HepG2 (cell line): Measurements from ENCODE around the gene FCHO2. TPM values are rescaled to one million over a fixed set of nuclear protein-coding genes. Genes with fewer than 3 reads are reported as not detected.

Source experiments
- ATAC-seq: fragments of 200-7000 bp; cut with Tn5 transposase; 3 replicates; pipeline ENCODE4 v1.9.1; 2020; ENCODE audit warnings: mild to moderate bottlenecking, moderate library complexity
- BruUV-seq: library from RNA; stranded (reverse); fragments of 400-500 nt; replicated peaks from 2 replicates; lab custom pipeline; 2021; lab: Mats Ljungman, UMichigan
- CTCF ChIA-PET: fragments of 300-600 bp; formaldehyde crosslinking; extraction: SDS; loops from one replicate; lab custom pipeline; 2021; ENCODE audit warnings: low total read pairs, inconsistent platforms, low intra/inter-chr PET ratio; lab: Yijun Ruan, JAX
- POLR2A ChIA-PET: fragments of 350-600 bp; sonication (Branson Sonifier 250); formaldehyde crosslinking; loops from one replicate; lab custom pipeline; 2020; ENCODE audit warnings: antibody characterized with exemption, inconsistent platforms; lab: Yijun Ruan, JAX
- DNase-seq: peaks from one replicate; pipeline ENCODE4 v3.0.0-alpha.2; 2015; ENCODE audit warnings: low spot score
- FAIRE-seq: peaks from 3 replicates; lab custom pipeline; 2011; peaks lifted over from hg19 to GRCh38; lab: Jason Lieb, UNC
- H2AFZ ChIP-seq: one replicate; pipeline ENCODE4 v1.6.1; 2011; ENCODE audit warnings: low read length, inconsistent platforms
- H3K27ac ChIP-seq: fragments of 300-600 bp; 3 replicates; pipeline ENCODE4 v1.8.0; 2011; ENCODE audit warnings: mixed run types, mild to moderate bottlenecking, mixed read lengths, low read length, inconsistent platforms; ENCODE audit not compliant: insufficient read depth; ENCODE audit errors: extremely low read length
- H3K27me3 ChIP-seq, 2 experiments: fragments of 200-600 bp in 1 of 2; 2 replicates in 1 of 2; 3 replicates in 1 of 2; pipeline versions ENCODE4 v1.6.0 to v1.8.0; 2011; ENCODE audit warnings: low read length in 2 of 2, mild to moderate bottlenecking in 2 of 2, moderate library complexity in 2 of 2, inconsistent platforms in 1 of 2; ENCODE audit not compliant: insufficient read depth in 2 of 2, control insufficient read depth in 1 of 2
- H3K36me3 ChIP-seq, 2 experiments: fragments of 200-600 bp in 1 of 2; replicated peaks in 1 of 2; 2 replicates in 1 of 2; 3 replicates in 1 of 2; pipeline versions ENCODE4 v1.5.1 to v1.8.0; 2011; ENCODE audit warnings: low read length in 2 of 2, inconsistent platforms in 1 of 2; ENCODE audit not compliant: insufficient read depth in 2 of 2, control insufficient read depth in 1 of 2
- H3K4me1 ChIP-seq: 2 replicates; pipeline ENCODE4 v1.5.1; 2012; ENCODE audit warnings: low read length, inconsistent platforms; ENCODE audit not compliant: insufficient read depth
- H3K4me2 ChIP-seq: 2 replicates; pipeline ENCODE4 v1.6.0; 2011; ENCODE audit warnings: low read depth, low read length, inconsistent platforms
- H3K4me3 ChIP-seq, 3 experiments: fragments of 200-600 bp in 1 of 3; sonication (generic), shearing (Covaris generic) in 1 of 3; replicated peaks in 1 of 3; 2 replicates each; pipeline ENCODE4 v1.5.1; 2011 to 2016; ENCODE audit warnings: low read length in 3 of 3, inconsistent platforms in 2 of 3, low read depth in 2 of 3, mild to moderate bottlenecking in 2 of 3, control low read depth in 1 of 3, mixed read lengths in 1 of 3; ENCODE audit not compliant: insufficient read depth in 1 of 3
- H3K79me2 ChIP-seq: one replicate; pipeline ENCODE4 v1.6.1; 2011; ENCODE audit warnings: low read length, inconsistent platforms; ENCODE audit not compliant: insufficient read depth
- H3K9ac ChIP-seq: 2 replicates; pipeline ENCODE4 v1.6.0; 2011; ENCODE audit warnings: mild to moderate bottlenecking, low read depth, low read length, inconsistent platforms; ENCODE audit not compliant: insufficient read depth
- H3K9me3 ChIP-seq: 2 replicates; pipeline ENCODE4 v1.5.1; 2012; ENCODE audit warnings: mild to moderate bottlenecking, low read length
- H4K20me1 ChIP-seq: 2 replicates; pipeline ENCODE4 v1.6.0; 2011; ENCODE audit warnings: inconsistent platforms, mild to moderate bottlenecking, low read length, moderate library complexity; ENCODE audit not compliant: insufficient read depth
- HNF4A ChIP-seq: sonication (generic); formaldehyde crosslinking; IDR thresholded peaks from 2 replicates; pipeline ENCODE4 v1.4.0; 2020; ENCODE audit warnings: missing genetic modification reagents
- NCOA2 ChIP-seq: sonication (generic); formaldehyde crosslinking; IDR thresholded peaks from 2 replicates; pipeline ENCODE4 v1.8.0; 2022; ENCODE audit warnings: inconsistent platforms
- PAX8 ChIP-seq: sonication (generic); formaldehyde crosslinking; IDR thresholded peaks from 2 replicates; pipeline ENCODE4 v1.8.0; 2022; ENCODE audit warnings: mild to moderate bottlenecking, missing genetic modification reagents, borderline replicate concordance
- XBP1 ChIP-seq: sonication (generic); formaldehyde crosslinking; IDR thresholded peaks from 2 replicates; pipeline ENCODE4 v1.5.0; 2020; ENCODE audit warnings: missing genetic modification reagents
- ZNF234 ChIP-seq: sonication (generic); formaldehyde crosslinking; conservative IDR thresholded peaks from 2 replicates; pipeline ENCODE4 v1.5.1; 2020; ENCODE audit warnings: mild to moderate bottlenecking, missing genetic modification reagents
- ZNF335 ChIP-seq: sonication (generic); formaldehyde crosslinking; IDR thresholded peaks from 2 replicates; pipeline ENCODE4 v1.4.0; 2020; ENCODE audit warnings: missing genetic modification reagents
- ZNF792 ChIP-seq: IDR thresholded peaks from 2 replicates; pipeline ENCODE4 v1.6.1; 2016
- ZNF816 ChIP-seq: sonication (generic); formaldehyde crosslinking; IDR thresholded peaks from 2 replicates; pipeline ENCODE4 v1.8.0; 2022; ENCODE audit warnings: missing genetic modification reagents, mild to moderate bottlenecking, borderline replicate concordance
- WGBS: methylation state at CpG from one replicate; pipeline ENCODE4 v1.1.6; 2017; ENCODE audit warnings: low lambda C conversion rate; 5-methylcytosine and 5-hydroxymethylcytosine counted together
- in situ Hi-C: cut with HindIII; loops from 2 replicates; pipeline ENCODE4 v1.10.0; 2017; ENCODE audit warnings: low pct_unique_long_range_greater_than_20kb; ENCODE audit not compliant: extremely low pct_ligation_motif_present
- intact Hi-C: fragments of 100-400 bp; cut with micrococcal nuclease; formaldehyde crosslinking; loops from one replicate; pipeline ENCODE4 v1.10.0; 2022; ENCODE audit not compliant: unreplicated experiment
- polyA plus RNA-seq, 8 experiments: library from polyadenylated mRNA; depleted of rRNA in 3 of 8; stranded (reverse) in 7 of 8; unstranded in 1 of 8; fragments of >200 nt; fragmentation: Illumina TruSeq in 4 of 8; extraction: Trizol in 4 of 8; gene quantifications; 2 replicates each; pipeline versions ENCODE4 v1.2.1 to v1.2.3, GENCODE V29; 2011 to 2016; ENCODE audit warnings: low read depth in 4 of 8, missing spikeins in 1 of 8, mixed read lengths in 1 of 8; ENCODE audit not compliant: insufficient read depth in 1 of 8
- total RNA-seq, 5 experiments: library from RNA; depleted of rRNA; stranded (reverse); fragments of >200 nt; fragmentation: Illumina TruSeq; extraction: Trizol; gene quantifications; 2 replicates each; pipeline ENCODE4 v1.2.3, GENCODE V29; 2016; ENCODE audit warnings: low read depth in 1 of 5
- TF ChIP-seq, protein P1 (sequence below): sonication (generic); formaldehyde crosslinking; IDR thresholded peaks from 2 replicates; pipeline ENCODE4 v1.5.1; 2020; ENCODE audit warnings: mild to moderate bottlenecking, missing genetic modification reagents, borderline replicate concordance
- TF ChIP-seq, protein P2 (sequence below): sonication (generic); formaldehyde crosslinking; IDR thresholded peaks from 2 replicates; pipeline ENCODE4 v1.4.0; 2020; ENCODE audit warnings: missing genetic modification reagents, low read depth, mild to moderate bottlenecking, borderline replicate concordance
- TF ChIP-seq, protein P3 (sequence below): sonication (generic); formaldehyde crosslinking; IDR thresholded peaks from 2 replicates; pipeline ENCODE4 v1.4.0; 2020; ENCODE audit warnings: missing genetic modification reagents, borderline replicate concordance
- TF ChIP-seq, protein P4 (sequence below): sonication (generic); formaldehyde crosslinking; IDR thresholded peaks from 2 replicates; pipeline ENCODE4 v1.4.0; 2020; ENCODE audit warnings: missing genetic modification reagents
- TF ChIP-seq, protein P5 (sequence below): sonication (generic); formaldehyde crosslinking; conservative IDR thresholded peaks from 2 replicates; pipeline ENCODE4 v1.4.0; 2020; ENCODE audit warnings: missing genetic modification reagents

Gene FCHO2
- total and polyA plus RNA-seq, 2 of the 13 experiments (the other 11 are each of a cell fraction or from before 2014, with no cell fraction given): 11.6 to 17.3 TPM

DNA sequence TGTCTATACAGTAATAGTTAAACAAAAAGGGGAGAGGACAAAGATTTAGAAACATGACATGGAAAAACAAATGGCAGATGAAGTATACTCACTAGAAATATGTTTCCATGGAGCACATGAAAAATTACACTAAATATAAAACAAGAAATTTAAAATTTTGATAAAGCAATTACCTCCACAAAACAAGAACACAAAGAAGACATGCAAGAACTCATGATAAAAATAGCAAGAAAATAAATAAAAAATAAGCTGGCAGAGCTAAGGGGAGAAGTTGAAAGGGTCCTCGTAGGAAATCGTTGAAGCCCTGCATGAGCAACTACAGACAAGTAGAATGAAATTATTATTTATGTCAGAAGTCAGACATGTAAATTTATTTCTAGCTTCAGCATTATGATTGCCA is 141.9 kb downstream of the FCHO2 start (continued):
- TF ChIP-seq, protein P1, sequence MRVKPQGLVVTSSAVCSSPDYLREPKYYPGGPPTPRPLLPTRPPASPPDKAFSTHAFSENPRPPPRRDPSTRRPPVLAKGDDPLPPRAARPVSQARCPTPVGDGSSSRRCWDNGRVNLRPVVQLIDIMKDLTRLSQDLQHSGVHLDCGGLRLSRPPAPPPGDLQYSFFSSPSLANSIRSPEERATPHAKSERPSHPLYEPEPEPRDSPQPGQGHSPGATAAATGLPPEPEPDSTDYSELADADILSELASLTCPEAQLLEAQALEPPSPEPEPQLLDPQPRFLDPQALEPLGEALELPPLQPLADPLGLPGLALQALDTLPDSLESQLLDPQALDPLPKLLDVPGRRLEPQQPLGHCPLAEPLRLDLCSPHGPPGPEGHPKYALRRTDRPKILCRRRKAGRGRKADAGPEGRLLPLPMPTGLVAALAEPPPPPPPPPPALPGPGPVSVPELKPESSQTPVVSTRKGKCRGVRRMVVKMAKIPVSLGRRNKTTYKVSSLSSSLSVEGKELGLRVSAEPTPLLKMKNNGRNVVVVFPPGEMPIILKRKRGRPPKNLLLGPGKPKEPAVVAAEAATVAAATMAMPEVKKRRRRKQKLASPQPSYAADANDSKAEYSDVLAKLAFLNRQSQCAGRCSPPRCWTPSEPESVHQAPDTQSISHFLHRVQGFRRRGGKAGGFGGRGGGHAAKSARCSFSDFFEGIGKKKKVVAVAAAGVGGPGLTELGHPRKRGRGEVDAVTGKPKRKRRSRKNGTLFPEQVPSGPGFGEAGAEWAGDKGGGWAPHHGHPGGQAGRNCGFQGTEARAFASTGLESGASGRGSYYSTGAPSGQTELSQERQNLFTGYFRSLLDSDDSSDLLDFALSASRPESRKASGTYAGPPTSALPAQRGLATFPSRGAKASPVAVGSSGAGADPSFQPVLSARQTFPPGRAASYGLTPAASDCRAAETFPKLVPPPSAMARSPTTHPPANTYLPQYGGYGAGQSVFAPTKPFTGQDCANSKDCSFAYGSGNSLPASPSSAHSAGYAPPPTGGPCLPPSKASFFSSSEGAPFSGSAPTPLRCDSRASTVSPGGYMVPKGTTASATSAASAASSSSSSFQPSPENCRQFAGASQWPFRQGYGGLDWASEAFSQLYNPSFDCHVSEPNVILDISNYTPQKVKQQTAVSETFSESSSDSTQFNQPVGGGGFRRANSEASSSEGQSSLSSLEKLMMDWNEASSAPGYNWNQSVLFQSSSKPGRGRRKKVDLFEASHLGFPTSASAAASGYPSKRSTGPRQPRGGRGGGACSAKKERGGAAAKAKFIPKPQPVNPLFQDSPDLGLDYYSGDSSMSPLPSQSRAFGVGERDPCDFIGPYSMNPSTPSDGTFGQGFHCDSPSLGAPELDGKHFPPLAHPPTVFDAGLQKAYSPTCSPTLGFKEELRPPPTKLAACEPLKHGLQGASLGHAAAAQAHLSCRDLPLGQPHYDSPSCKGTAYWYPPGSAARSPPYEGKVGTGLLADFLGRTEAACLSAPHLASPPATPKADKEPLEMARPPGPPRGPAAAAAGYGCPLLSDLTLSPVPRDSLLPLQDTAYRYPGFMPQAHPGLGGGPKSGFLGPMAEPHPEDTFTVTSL (CRISPR knock-in tag): no peak
- no peak for TF ChIP-seq XBP1 (CRISPR knock-in tag)
- TF ChIP-seq, protein P2, sequence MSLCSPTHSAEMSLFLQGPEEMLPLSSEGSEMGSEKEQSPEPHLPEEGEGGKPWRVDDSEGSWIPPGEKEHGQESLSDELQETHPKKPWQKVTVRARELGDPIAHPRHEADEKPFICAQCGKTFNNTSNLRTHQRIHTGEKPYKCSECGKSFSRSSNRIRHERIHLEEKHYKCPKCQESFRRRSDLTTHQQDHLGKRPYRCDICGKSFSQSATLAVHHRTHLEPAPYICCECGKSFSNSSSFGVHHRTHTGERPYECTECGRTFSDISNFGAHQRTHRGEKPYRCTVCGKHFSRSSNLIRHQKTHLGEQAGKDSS (CRISPR knock-in tag): no peak

DNA sequence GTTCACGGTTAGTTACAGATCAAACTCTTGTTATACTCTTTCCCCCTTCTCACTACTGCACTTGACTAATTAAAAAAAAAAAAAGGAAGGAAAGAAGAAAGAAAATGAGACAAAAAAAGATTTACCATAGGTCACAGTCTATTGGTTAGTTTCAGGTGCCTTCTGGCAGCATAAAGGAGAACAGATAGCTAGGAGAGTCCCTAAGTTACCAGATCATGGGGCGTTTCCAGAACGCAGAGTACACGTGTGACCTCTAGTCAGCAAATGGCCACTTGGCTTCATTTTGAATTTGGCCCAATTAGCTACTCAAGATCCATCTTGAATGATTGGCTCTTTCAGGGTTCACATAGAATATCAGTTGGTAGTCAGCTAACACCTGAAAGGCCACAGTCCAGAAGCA is 144.3 kb downstream of the FCHO2 start:
- WGBS: 68% methylated on average over 4 of the region's 4 CpGs
- H3K27me3 ChIP-seq: no peaks in the 10 kb centered on the region
- H3K4me1 ChIP-seq: no peaks in the 10 kb centered on the region
- ChIA-PET CTCF (no interaction called here), POLR2A (no interaction called here)
- in situ Hi-C loops: no loop called here
- H3K4me3 ChIP-seq: no peak overlapping the region
- H3K27ac ChIP-seq: no peak overlapping the region
- H3K79me2 ChIP-seq: no peaks in the 10 kb centered on the region
- no TSS peak for BruUV-seq
- H3K4me2 ChIP-seq: no peak overlapping the region
- intact Hi-C loops: no loop called here
- ATAC-seq: no peak
- no peak for DNase-seq
- no peak for FAIRE-seq
- H3K36me3 ChIP-seq: no peaks in the 10 kb centered on the region
- no peak overlapping the region for H2AFZ ChIP-seq
- H4K20me1 ChIP-seq: no peaks in the 10 kb centered on the region
- H3K9ac ChIP-seq: no peak overlapping the region
- no peaks in the 10 kb centered on the region for H3K9me3 ChIP-seq
- TF ChIP-seq, protein P3, sequence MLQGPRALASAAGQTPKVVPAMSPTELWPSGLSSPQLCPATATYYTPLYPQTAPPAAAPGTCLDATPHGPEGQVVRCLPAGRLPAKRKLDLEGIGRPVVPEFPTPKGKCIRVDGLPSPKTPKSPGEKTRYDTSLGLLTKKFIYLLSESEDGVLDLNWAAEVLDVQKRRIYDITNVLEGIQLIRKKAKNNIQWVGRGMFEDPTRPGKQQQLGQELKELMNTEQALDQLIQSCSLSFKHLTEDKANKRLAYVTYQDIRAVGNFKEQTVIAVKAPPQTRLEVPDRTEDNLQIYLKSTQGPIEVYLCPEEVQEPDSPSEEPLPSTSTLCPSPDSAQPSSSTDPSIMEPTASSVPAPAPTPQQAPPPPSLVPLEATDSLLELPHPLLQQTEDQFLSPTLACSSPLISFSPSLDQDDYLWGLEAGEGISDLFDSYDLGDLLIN (CRISPR knock-in tag): no peak
- TF ChIP-seq ZNF792 (CRISPR knock-in tag): no peak
- no peak for TF ChIP-seq ZNF335 (CRISPR knock-in tag)
- TF ChIP-seq ZNF234 (CRISPR knock-in tag): no peak
- TF ChIP-seq, protein P4, sequence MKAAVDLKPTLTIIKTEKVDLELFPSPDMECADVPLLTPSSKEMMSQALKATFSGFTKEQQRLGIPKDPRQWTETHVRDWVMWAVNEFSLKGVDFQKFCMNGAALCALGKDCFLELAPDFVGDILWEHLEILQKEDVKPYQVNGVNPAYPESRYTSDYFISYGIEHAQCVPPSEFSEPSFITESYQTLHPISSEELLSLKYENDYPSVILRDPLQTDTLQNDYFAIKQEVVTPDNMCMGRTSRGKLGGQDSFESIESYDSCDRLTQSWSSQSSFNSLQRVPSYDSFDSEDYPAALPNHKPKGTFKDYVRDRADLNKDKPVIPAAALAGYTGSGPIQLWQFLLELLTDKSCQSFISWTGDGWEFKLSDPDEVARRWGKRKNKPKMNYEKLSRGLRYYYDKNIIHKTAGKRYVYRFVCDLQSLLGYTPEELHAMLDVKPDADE (CRISPR knock-in tag): no peak
- no peak for TF ChIP-seq HNF4A (CRISPR knock-in tag)
- TF ChIP-seq ZNF816 (CRISPR knock-in tag): no peak
- TF ChIP-seq, protein P5, sequence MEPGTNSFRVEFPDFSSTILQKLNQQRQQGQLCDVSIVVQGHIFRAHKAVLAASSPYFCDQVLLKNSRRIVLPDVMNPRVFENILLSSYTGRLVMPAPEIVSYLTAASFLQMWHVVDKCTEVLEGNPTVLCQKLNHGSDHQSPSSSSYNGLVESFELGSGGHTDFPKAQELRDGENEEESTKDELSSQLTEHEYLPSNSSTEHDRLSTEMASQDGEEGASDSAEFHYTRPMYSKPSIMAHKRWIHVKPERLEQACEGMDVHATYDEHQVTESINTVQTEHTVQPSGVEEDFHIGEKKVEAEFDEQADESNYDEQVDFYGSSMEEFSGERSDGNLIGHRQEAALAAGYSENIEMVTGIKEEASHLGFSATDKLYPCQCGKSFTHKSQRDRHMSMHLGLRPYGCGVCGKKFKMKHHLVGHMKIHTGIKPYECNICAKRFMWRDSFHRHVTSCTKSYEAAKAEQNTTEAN: no peak
- no peak for TF ChIP-seq NCOA2 (CRISPR knock-in tag)
- TF ChIP-seq PAX8 (CRISPR knock-in tag): no peak
